Keratinocyte (primary cell): Measurements from ENCODE around the gene OR6J1.

ENCODE experiments used
- EZH2 ChIP-seq: IDR thresholded peaks from one replicate; pipeline ENCODE4 v1.6.1; 2012; ENCODE audit warnings: inconsistent platforms, mild to moderate bottlenecking, low read length, moderate library complexity
- TF ChIP-seq, protein P1 (sequence below), 3 experiments: IDR thresholded peaks in 1 of 3; conservative IDR thresholded peaks in 1 of 3; optimal IDR thresholded peaks in 1 of 3; 2 replicates in 2 of 3; 3 replicates in 1 of 3; pipeline versions ENCODE3 to v1.5.1; 2011; ENCODE audit warnings: low read length in 3 of 3, mild to moderate bottlenecking in 3 of 3, moderate library complexity in 2 of 3, control low read depth in 1 of 3, inconsistent platforms in 1 of 3; ENCODE audit not compliant: insufficient read depth in 2 of 3; ENCODE audit errors: extremely low read depth in 1 of 3

DNA sequence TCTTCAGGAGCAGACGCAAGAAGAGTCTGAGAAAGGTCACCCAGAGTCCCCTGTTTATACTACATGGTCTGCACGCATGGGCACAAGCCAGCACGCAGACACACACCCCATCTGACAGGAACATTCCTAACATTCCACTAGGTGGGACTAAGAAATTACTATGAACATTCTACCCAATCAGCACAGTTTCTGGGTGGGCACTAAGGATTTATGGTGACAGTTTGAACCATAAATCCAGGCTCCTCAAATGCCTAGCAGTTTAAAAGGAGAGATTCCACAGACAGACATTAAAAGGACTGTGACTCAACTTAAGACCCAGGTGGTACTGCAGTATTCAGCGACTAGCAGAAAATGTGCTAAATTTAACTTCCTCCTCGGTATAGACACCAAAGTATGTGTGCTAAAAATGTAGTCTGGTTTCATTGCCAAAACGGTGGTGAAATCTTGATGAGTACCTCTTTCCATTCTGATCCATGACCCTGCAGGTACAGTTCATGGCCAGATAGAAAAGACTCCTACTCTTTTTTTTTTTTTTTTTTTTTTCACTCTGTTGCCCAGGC lies 29.8 kb downstream of the OR6J1 start:
- TF ChIP-seq, protein P1, sequence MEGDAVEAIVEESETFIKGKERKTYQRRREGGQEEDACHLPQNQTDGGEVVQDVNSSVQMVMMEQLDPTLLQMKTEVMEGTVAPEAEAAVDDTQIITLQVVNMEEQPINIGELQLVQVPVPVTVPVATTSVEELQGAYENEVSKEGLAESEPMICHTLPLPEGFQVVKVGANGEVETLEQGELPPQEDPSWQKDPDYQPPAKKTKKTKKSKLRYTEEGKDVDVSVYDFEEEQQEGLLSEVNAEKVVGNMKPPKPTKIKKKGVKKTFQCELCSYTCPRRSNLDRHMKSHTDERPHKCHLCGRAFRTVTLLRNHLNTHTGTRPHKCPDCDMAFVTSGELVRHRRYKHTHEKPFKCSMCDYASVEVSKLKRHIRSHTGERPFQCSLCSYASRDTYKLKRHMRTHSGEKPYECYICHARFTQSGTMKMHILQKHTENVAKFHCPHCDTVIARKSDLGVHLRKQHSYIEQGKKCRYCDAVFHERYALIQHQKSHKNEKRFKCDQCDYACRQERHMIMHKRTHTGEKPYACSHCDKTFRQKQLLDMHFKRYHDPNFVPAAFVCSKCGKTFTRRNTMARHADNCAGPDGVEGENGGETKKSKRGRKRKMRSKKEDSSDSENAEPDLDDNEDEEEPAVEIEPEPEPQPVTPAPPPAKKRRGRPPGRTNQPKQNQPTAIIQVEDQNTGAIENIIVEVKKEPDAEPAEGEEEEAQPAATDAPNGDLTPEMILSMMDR (optimal IDR thresholded peaks at IDR 0.05 in 1 of 3, IDR thresholded peaks at IDR 0.05 in 1 of 3, conservative IDR thresholded peaks at IDR 0.05 in 1 of 3; ENCODE audit: extremely low read depth in 1 of 3, insufficient read depth in 2 of 3, low read length in 3 of 3): no peak
- no peak for TF ChIP-seq EZH2
